Subcutaneous abdominal adipose tissue (tissue), 5 donors: Measurements from ENCODE around the gene SSBP4.

ENCODE experiments used
- H3K27ac ChIP-seq: one replicate; pipeline ENCODE4 v1.7.0; 2013; ENCODE audit warnings: low read depth, mild to moderate bottlenecking, inconsistent platforms, low read length, moderate library complexity
- H3K27me3 ChIP-seq, 5 donors: one replicate each; pipeline ENCODE4 v1.7.0; 2013; ENCODE audit warnings: low read length in 5 of 5, inconsistent platforms in 1 of 5; ENCODE audit not compliant: control insufficient read depth in 5 of 5, insufficient read depth in 4 of 5
- H3K36me3 ChIP-seq, 5 donors: one replicate each; pipeline ENCODE4 v1.7.0; 2013; ENCODE audit warnings: low read length in 5 of 5; ENCODE audit not compliant: control insufficient read depth in 5 of 5, insufficient read depth in 5 of 5
- H3K4me1 ChIP-seq, 5 donors: one replicate each; pipeline ENCODE4 v1.7.0; 2013; ENCODE audit warnings: low read length in 5 of 5, mild to moderate bottlenecking in 3 of 5, moderate library complexity in 1 of 5; ENCODE audit not compliant: control insufficient read depth in 5 of 5, insufficient read depth in 5 of 5
- H3K4me3 ChIP-seq, 5 donors: one replicate each; pipeline ENCODE4 v1.7.0; 2013; ENCODE audit warnings: low read length in 5 of 5, low read depth in 1 of 5
- H3K9ac ChIP-seq, 5 donors: one replicate each; pipeline ENCODE4 v1.7.0; 2013; ENCODE audit warnings: low read length in 5 of 5, mild to moderate bottlenecking in 4 of 5, moderate library complexity in 3 of 5
- H3K9me3 ChIP-seq, 5 donors: one replicate each; pipeline ENCODE4 v1.7.0; 2013; ENCODE audit warnings: low read length in 5 of 5; ENCODE audit not compliant: control insufficient read depth in 5 of 5
- donor health status: healthy.
- donor health status: healthy.
- donor health status: healthy.
- donor health status: healthy.
- donor health status: healthy.

The SSBP4 gene

GRCh38 chr19:18443406-18443805 is 24.2 kb downstream of the SSBP4 start:
- peaks cover 0 to 16% (median 4%) of the 10 kb centered on the region in 5 donors for H3K4me1 ChIP-seq
- no peaks in the 10 kb centered on the region for H3K9me3 ChIP-seq
- H3K27ac ChIP-seq, result no peak overlapping the region
- no peak overlapping the region for H3K4me3 ChIP-seq
- H3K9ac ChIP-seq, result no peak overlapping the region
- peaks cover 0 to 6% (median under 1%) of the 10 kb centered on the region in 5 donors for H3K27me3 ChIP-seq
- H3K36me3 ChIP-seq, result peaks cover 0 to 54% (median 46%) of the 10 kb centered on the region in 5 donors

GRCh38 chr19:18443831-18444230 is 24.6 kb downstream of the SSBP4 start:
- peaks cover 0 to 4% (median 0%) of the 10 kb centered on the region in 5 donors for H3K27me3 ChIP-seq
- H3K4me3 ChIP-seq, result no peak overlapping the region
- peaks cover 0 to 11% (median under 1%) of the 10 kb centered on the region in 5 donors for H3K4me1 ChIP-seq
- no peak overlapping the region for H3K27ac ChIP-seq
- H3K9me3 ChIP-seq, result no peaks in the 10 kb centered on the region
- peaks cover 0 to 58% (median 49%) of the 10 kb centered on the region in 5 donors for H3K36me3 ChIP-seq
- no peak overlapping the region for H3K9ac ChIP-seq

GRCh38 chr19:18444513-18444912 is 25.3 kb downstream of the SSBP4 start:
- no peak overlapping the region for H3K27ac ChIP-seq
- no peak overlapping the region for H3K4me3 ChIP-seq
- no peaks in the 10 kb centered on the region for H3K27me3 ChIP-seq
- peaks cover 0 to 8% (median 0%) of the 10 kb centered on the region in 5 donors for H3K4me1 ChIP-seq
- peaks cover 0 to 65% (median 56%) of the 10 kb centered on the region in 5 donors for H3K36me3 ChIP-seq
- H3K9me3 ChIP-seq, result no peaks in the 10 kb centered on the region
- H3K9ac ChIP-seq, result no peak overlapping the region

DNA sequence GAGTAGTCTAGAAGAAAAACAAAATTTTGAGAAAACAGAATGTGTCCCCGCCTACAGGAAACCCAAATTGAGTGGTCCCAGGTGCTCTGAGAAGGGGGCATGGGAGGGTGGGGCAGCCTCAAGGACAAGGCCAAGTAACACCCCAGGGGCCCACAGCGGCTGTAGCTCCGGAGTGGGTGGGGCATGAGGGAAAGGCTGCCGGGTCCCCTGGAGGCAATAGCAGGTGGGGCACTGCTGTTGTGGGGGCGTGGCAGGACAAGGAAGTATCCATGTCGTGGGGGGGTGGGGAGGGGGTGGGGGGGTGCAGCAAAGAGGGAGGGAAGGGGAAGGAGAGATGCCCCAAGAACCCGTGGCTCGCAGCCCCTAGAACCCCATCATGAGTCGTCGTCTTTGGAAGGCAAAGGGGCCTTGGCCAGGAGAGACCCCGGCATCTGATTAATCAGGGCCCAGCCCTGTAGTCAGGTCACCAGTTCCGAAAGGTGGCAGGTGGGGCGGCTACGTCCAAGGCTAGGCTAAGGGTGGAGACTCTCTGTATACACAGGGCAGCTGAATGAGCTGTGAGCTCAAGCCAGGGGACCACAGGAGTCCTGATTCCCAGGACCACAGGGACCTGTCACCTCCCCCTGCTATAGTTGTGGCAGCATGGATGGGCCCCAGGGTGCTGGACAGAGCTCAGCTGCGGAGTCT is 26.2 kb downstream of the SSBP4 start:
- Histone ChIP-seq H3K9me3 (no peaks in the 10 kb centered on the region), H3K36me3 (peaks cover 0 to 74% (median 65%) of the 10 kb centered on the region in 5 donors), H3K4me3 (no peak overlapping the region), H3K27me3 (no peaks in the 10 kb centered on the region), H3K27ac (no peak overlapping the region), H3K9ac (no peak overlapping the region), H3K4me1 (peaks cover 0 to 8% (median 0%) of the 10 kb centered on the region in 5 donors)

GRCh38 chr19:18446145-18446810 is 27.1 kb downstream of the SSBP4 start:
- H3K4me1 ChIP-seq, result peaks cover 0 to 17% (median 6%) of the 10 kb centered on the region in 5 donors
- peaks cover 0 to 79% (median 71%) of the 10 kb centered on the region in 5 donors for H3K36me3 ChIP-seq
- no peak overlapping the region for H3K27ac ChIP-seq
- H3K9me3 ChIP-seq, result no peaks in the 10 kb centered on the region
- no peak overlapping the region for H3K4me3 ChIP-seq
- no peak overlapping the region for H3K9ac ChIP-seq
- no peaks in the 10 kb centered on the region for H3K27me3 ChIP-seq

- Histone ChIP-seq H3K4me1 (peaks cover 0 to 19% (median 8%) of the 10 kb centered on the region in 5 donors), H3K4me3 (no peak overlapping the region), H3K9ac (no peak overlapping the region), H3K27ac (no peak overlapping the region), H3K9me3 (no peaks in the 10 kb centered on the region), H3K36me3 (peaks cover 0 to 83% (median 75%) of the 10 kb centered on the region in 5 donors), H3K27me3 (no peaks in the 10 kb centered on the region)
These were observed 27.7 kb downstream of the SSBP4 start for GRCh38 chr19:18446811-18447359.

DNA sequence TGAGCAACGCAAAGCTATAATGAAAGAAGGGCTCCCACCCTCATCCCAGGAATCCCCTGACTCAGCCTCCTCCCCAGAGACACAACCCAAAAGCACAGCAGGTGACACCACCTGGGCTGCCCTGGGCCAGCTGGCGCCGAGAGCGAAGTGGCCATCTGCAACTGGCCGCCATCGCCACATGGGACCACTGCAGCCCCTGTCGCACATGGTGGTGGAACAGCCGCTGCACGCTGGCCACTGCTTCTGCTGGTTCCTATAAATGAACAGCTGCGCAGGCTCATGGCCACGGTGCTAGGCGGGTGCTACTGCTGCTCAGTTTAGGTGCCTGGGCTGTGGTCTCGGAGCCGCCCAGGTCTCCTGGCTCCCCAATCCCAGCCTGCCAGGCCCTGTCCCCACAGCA is 30.4 kb downstream of the SSBP4 start:
- H3K27me3 ChIP-seq, result no peaks in the 10 kb centered on the region
- H3K9me3 ChIP-seq, result no peaks in the 10 kb centered on the region
- H3K36me3 ChIP-seq, result peaks cover 0 to 84% (median 71%) of the 10 kb centered on the region in 5 donors
- H3K4me1 ChIP-seq, result peaks cover 0 to 19% (median 8%) of the 10 kb centered on the region in 5 donors
- no peak overlapping the region for H3K4me3 ChIP-seq
- no peak overlapping the region for H3K27ac ChIP-seq
- no peak overlapping the region for H3K9ac ChIP-seq

GRCh38 chr19:18450021-18450930 is 31.1 kb downstream of the SSBP4 start:
- Histone ChIP-seq H3K36me3 (peaks cover 0 to 77% (median 63%) of the 10 kb centered on the region in 5 donors), H3K27ac (no peak overlapping the region), H3K4me3 (no peak overlapping the region), H3K9me3 (no peaks in the 10 kb centered on the region), H3K27me3 (no peaks in the 10 kb centered on the region), H3K4me1 (peaks cover 0 to 19% (median 8%) of the 10 kb centered on the region in 5 donors), H3K9ac (no peak overlapping the region)

DNA sequence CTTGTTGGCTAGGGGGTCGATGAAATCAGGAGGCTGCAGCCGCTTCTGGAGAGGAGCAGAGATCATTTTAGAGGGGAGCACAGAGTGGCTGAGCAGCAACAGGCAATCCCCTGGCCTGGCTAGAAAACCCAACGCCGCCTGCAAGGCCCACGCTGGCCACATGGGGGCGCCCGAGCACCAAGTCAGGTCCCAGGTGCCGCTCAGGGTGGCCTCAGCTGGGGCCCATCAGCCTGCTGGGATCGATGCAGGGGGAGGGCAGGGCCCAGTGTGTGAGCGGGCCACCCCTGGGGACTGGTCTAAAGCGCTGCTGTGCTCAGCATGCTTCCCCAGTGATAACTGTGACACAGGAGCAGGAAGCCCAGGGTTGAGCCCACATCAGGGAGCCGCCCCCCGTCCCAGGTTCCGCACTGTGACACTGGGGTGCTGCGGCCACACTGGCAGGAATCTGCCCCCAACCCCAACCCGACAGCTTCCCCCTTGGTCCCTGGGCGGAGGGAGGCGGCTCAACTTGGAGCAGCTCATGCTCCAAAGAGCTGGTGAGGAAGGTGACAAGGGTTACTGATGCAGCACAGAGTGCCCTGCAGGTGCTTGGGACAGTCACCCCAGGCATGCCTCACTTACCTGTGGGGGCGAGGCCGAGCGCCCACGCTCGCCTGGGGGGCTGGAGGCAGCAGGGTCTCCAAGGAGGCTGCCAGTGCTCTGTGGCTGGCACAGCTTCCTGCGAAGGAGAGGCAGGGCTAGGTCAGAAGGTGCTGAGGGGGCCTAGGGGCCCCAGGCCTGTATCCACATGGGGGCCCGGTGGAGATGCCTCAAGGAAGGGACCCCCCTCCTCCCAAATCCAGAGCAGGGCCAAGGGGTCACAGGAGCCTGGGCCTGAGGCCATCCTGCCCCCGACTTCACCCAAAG is 32.0 kb downstream of the SSBP4 start:
- H3K9me3 ChIP-seq, result no peaks in the 10 kb centered on the region
- no peak overlapping the region for H3K9ac ChIP-seq
- H3K36me3 ChIP-seq, result peaks cover 0 to 78% (median 59%) of the 10 kb centered on the region in 5 donors
- peaks cover 0 to 19% (median 8%) of the 10 kb centered on the region in 5 donors for H3K4me1 ChIP-seq
- no peak overlapping the region for H3K4me3 ChIP-seq
- H3K27me3 ChIP-seq, result no peaks in the 10 kb centered on the region
- no peak overlapping the region for H3K27ac ChIP-seq
